Adrenal gland (tissue), 12 donors: ENCODE measurements around the gene SETBP1. TPM values are rescaled to one million over a fixed set of nuclear protein-coding genes. Genes with fewer than 3 reads are reported as not detected.

Source experiments
- DNase-seq, 7 donors: peaks; one replicate each; pipeline ENCODE4 v3.0.0-alpha.2; 2019 to 2020
- H3K27ac ChIP-seq, 5 donors: fragments of 200-600 bp; sonication (generic) in 4 of 5; 1 replicate in 3 of 5; 2 replicates in 2 of 5; pipeline versions ENCODE4 v1.5.1 to v1.8.0; 2016 to 2020; ENCODE audit warnings: mild to moderate bottlenecking in 1 of 5
- H3K27me3 ChIP-seq: fragments of 200-600 bp; 2 replicates; pipeline ENCODE4 v1.8.0; 2021
- H3K36me3 ChIP-seq, 2 donors: fragments of 200-600 bp; replicated peaks in 1 of 2; 1 replicate in 1 of 2; 2 replicates in 1 of 2; pipeline versions ENCODE4 v1.5.1 to v1.8.0; 2018 to 2022
- H3K4me1 ChIP-seq, 2 donors: fragments of 200-600 bp; replicated peaks in 1 of 2; 1 replicate in 1 of 2; 2 replicates in 1 of 2; pipeline versions ENCODE4 v1.5.1 to v1.8.0; 2018 to 2021
- H3K4me3 ChIP-seq, 4 donors: fragments of 200-600 bp; sonication (generic) in 3 of 4; one replicate each; pipeline ENCODE4 v1.5.1; 2016 to 2018
- H3K9me3 ChIP-seq, 3 donors: fragments of 200-600 bp; sonication (generic) in 1 of 3; replicated peaks in 1 of 3; 1 replicate in 2 of 3; 2 replicates in 1 of 3; pipeline versions ENCODE4 v1.5.1 to v1.8.0; 2016 to 2021
- POLR2A ChIP-seq, 2 donors: fragments of 450-650 bp; IDR thresholded peaks; one replicate each; pipeline ENCODE4 v1.6.1; 2017; ENCODE audit warnings: antibody characterized with exemption in 2 of 2, mild to moderate bottlenecking in 2 of 2, moderate library complexity in 1 of 2
- WGBS, 4 donors: extraction: QIAGEN DNeasy Blood & Tissue Kit in 2 of 4; methylation state at CpG; one replicate each; pipeline versions ENCODE4 v1.1.5 to v1.1.7; 2013 to 2017; 5-methylcytosine and 5-hydroxymethylcytosine counted together
- intact Hi-C, 2 donors: fragments of 100-400 bp; cut with DNase I; formaldehyde crosslinking; loops; one replicate each; pipeline versions ENCODE4 v1.14.1 to v1.15.0; 2022 to 2023
- polyA plus RNA-seq, 3 donors: library from polyadenylated mRNA; stranded (reverse); fragments of 200-250 nt in 2 of 3; fragments of 350-450 nt in 1 of 3; fragmentation: Illumina TruSeq in 1 of 3; extraction: RNeasy Lipid Tissue Mini Kit (QIAGEN cat#74804) in 1 of 3; gene quantifications; one replicate each; pipeline ENCODE4 v1.2.3, GENCODE V29; 2013 to 2014
- total RNA-seq, 9 donors: library from RNA; depleted of rRNA in 4 of 9; stranded (reverse); fragments of >200 nt in 4 of 9; fragments of 120-200 nt in 1 of 9; fragmentation: NEBNext Ultra II Directional in 1 of 9; extraction: Animal tissue kit (Norgen Biotek cat#: 25700) in 1 of 9; gene quantifications; one replicate each; pipeline versions ENCODE4 v1.1.0 to v1.2.4, GENCODE V29; 2013 to 2023
- TF ChIP-seq, protein P1 (sequence below), 6 experiments: fragments of 450-650 bp in 4 of 6; fragments of 200-600 bp in 2 of 6; sonication (generic) in 1 of 6; IDR thresholded peaks; 1 replicate in 5 of 6; 2 replicates in 1 of 6; pipeline versions ENCODE4 v1.5.1 to v1.8.0; 2016 to 2021; ENCODE audit warnings: antibody characterized with exemption in 6 of 6, mild to moderate bottlenecking in 2 of 6, moderate library complexity in 1 of 6
- donor health status: healthy with polysubstance abuse.
- donor health status: Bipolar disorder and iron deficiency.
- donor health status: DM: yes; HTN: yes; CAD: no.
- donor health status: DM: no; HTN: no; CAD: no.
- donor health status: DM: no; HTN: no; CAD: no.
- donor health status: DM: yes; HTN: yes; CAD: no.

The SETBP1 gene
- total and polyA plus RNA-seq, 12 donors = 1.2 to 18.0 (median 9.4) TPM

DNA sequence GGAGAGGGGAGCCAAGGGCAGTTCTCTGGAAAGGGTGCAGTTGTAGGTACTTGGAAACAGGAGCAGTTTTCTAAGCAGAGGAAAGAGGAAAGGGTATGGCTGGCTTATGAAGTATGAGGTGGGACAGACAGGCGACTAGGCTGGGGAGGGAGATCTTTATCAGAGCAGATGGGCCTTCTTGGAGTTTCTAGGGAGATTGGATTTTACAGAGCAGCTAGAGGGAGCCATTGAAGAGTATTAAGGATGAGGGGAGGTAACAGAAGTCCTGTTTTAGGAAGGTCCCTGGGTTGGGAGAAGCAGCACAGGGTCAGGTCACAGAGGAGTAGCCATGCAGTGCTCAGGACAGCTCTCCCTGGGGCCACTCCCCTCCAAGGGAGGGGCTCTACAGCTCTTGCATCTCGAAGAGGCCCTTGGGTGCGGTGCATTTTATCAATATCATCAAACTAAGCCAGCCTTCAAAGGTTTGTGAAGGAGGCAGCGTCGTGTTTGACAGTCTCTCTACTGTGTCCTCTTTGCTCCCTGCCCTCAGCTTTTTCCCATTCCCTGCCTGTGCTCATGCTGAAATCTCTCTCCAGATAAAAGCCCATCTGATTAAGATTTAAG lies 154.3 kb downstream of the SETBP1 start:
- intact Hi-C loops = no loop called here
- peak overlapping the region in 1 of 5 donors; percentile 26 for H3K27ac ChIP-seq
- no peaks in the 10 kb centered on the region for H3K27me3 ChIP-seq
- DNase-seq = no peak
- H3K9me3 ChIP-seq = no peaks in the 10 kb centered on the region
- H3K4me1 ChIP-seq = peaks cover 0 to 17% of the 10 kb centered on the region in 2 donors
- TF ChIP-seq, protein P1, sequence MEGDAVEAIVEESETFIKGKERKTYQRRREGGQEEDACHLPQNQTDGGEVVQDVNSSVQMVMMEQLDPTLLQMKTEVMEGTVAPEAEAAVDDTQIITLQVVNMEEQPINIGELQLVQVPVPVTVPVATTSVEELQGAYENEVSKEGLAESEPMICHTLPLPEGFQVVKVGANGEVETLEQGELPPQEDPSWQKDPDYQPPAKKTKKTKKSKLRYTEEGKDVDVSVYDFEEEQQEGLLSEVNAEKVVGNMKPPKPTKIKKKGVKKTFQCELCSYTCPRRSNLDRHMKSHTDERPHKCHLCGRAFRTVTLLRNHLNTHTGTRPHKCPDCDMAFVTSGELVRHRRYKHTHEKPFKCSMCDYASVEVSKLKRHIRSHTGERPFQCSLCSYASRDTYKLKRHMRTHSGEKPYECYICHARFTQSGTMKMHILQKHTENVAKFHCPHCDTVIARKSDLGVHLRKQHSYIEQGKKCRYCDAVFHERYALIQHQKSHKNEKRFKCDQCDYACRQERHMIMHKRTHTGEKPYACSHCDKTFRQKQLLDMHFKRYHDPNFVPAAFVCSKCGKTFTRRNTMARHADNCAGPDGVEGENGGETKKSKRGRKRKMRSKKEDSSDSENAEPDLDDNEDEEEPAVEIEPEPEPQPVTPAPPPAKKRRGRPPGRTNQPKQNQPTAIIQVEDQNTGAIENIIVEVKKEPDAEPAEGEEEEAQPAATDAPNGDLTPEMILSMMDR (IDR thresholded peaks at IDR 0.05) = no peak
- no peak for TF ChIP-seq POLR2A (IDR thresholded peaks at IDR 0.05)
- 78 to 87% (median 84%) methylated on average over 5 of the region's 5 CpGs for WGBS, 4 donors
- H3K4me3 ChIP-seq = no peak overlapping the region
- no peaks in the 10 kb centered on the region for H3K36me3 ChIP-seq

DNA sequence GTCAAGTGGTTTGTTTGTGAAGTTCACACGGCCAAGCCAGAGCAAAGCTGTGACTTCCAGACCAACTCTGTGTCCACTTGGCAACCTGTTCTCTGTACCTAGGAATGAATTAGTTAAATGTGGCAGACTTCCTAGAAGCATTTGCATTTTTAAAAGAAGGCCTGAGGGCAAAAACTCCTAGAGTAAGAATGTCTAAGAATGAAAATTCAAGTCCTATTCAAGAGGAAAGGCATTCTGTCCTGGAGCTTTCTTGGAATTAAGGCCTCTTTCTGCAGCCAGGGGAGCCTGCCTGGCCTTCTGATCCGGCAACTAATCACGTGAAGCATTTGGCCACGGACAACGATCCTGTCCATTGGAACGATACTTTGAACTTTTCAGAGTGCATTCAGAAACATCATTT lies 155.0 kb downstream of the SETBP1 start:
- no peak for TF ChIP-seq POLR2A (IDR thresholded peaks at IDR 0.05)
- TF ChIP-seq, protein P1 (IDR thresholded peaks at IDR 0.05) = no peak
- no peak overlapping the region for H3K4me3 ChIP-seq
- H3K36me3 ChIP-seq = no peaks in the 10 kb centered on the region
- no peak overlapping the region for H3K27ac ChIP-seq
- H3K9me3 ChIP-seq = no peaks in the 10 kb centered on the region
- H3K27me3 ChIP-seq = no peaks in the 10 kb centered on the region
- WGBS, 4 donors = 68 to 82% (median 73%) methylated on average over 6 of the region's 6 CpGs
- intact Hi-C loops = no loop called here
- peaks cover 0 to 17% of the 10 kb centered on the region in 2 donors for H3K4me1 ChIP-seq
- DNase-seq = no peak

DNA sequence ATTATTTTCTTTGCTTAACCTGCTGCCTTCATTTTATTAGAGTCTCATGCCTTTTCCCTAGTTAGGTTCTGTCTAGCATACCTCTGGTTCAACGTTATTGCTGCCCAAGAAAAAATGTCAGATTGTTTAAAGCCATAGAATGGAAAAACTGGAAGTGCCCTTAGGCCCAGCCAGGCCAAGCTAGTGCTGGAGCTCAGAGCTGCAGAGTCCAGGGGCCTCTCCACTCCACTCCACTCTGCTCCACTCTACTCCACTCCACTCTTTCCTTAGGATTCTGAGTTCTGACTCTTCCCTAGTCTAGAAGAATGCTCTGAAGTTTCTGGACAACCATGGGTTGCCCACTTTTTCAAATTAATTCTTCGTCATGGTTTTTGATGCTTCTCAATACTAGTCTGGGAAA lies 155.6 kb downstream of the SETBP1 start:
- intact Hi-C loops = no loop called here
- H3K27me3 ChIP-seq = no peaks in the 10 kb centered on the region
- H3K9me3 ChIP-seq = no peaks in the 10 kb centered on the region
- no peak for TF ChIP-seq POLR2A (IDR thresholded peaks at IDR 0.05)
- TF ChIP-seq, protein P1 (IDR thresholded peaks at IDR 0.05) = no peak
- WGBS, 4 donors = 62 to 86% (median 73%) methylated on average over 2 of the region's 2 CpGs
- no peak overlapping the region for H3K4me3 ChIP-seq
- no peak for DNase-seq
- H3K4me1 ChIP-seq = peaks cover 0 to 17% of the 10 kb centered on the region in 2 donors
- no peak overlapping the region for H3K27ac ChIP-seq
- H3K36me3 ChIP-seq = no peaks in the 10 kb centered on the region

DNA sequence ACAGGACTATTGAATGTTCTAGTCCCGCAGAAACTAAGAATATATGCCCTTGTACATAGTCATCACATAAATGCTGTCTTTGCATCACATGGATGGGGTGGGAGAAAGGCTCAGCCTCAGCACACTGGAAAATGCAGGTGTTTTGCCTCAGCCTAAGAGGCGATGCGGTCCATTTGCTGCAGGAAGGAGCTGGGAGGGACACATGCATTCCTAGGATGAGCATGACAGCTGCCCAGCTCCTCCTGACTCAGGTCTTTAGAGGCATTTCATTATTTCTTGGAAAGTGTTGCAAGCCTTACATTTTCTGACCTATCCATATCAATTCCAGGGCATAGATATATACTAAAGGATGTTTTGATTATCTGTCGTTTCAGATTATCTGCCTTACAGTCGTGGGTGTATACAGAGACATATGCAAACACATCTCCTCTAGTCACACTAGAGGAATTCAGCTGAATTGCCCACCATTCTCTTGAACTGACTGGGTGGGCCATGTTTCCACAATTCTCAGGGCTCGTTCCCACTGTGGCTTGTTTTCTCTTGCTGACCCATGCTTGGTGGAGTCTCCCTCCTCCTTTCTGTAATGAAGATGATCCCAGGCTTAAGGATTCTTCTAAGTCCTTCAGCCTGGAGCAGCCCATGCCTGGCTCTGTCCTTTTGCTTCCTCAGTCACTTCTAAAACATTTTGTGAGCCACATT lies 156.9 kb downstream of the SETBP1 start:
- Histone ChIP-seq H3K36me3 (no peaks in the 10 kb centered on the region), H3K27me3 (no peaks in the 10 kb centered on the region), H3K27ac (no peak overlapping the region), H3K9me3 (no peaks in the 10 kb centered on the region), H3K4me1 (peaks cover 0 to 13% of the 10 kb centered on the region in 2 donors), H3K4me3 (no peak overlapping the region)
- intact Hi-C loops = no loop called here
- TF ChIP-seq POLR2A (IDR thresholded peaks at IDR 0.05) = no peak
- TF ChIP-seq, protein P1 (IDR thresholded peaks at IDR 0.05) = no peak
- DNase-seq = no peak
- 71 to 76% (median 74%) methylated on average over 6 of the region's 6 CpGs for WGBS, 4 donors
